Glutamatergic neuron (in vitro differentiated cells): ENCODE measurements around the gene PLEKHA6. TPM values are rescaled to one million over a fixed set of nuclear protein-coding genes. Genes with fewer than 3 reads are reported as not detected.

Source experiments
- DNase-seq: peaks from one replicate; pipeline ENCODE4 v3.0.0; 2022
- H3K27ac Mint-ChIP-seq: one replicate; pipeline ENCODE4 v1.8.0; 2020; ENCODE audit warnings: mild to moderate bottlenecking, mixed read lengths, inconsistent platforms; ENCODE audit not compliant: unreplicated experiment
- H3K27me3 Mint-ChIP-seq: one replicate; pipeline ENCODE4 v1.8.0; 2020; ENCODE audit warnings: mild to moderate bottlenecking, moderate library complexity, mixed read lengths, inconsistent platforms; ENCODE audit not compliant: unreplicated experiment
- H3K36me3 Mint-ChIP-seq: one replicate; pipeline ENCODE4 v1.8.0; 2020; ENCODE audit warnings: mild to moderate bottlenecking, mixed read lengths, inconsistent platforms; ENCODE audit not compliant: unreplicated experiment
- H3K4me1 Mint-ChIP-seq: one replicate; pipeline ENCODE4 v1.8.0; 2020; ENCODE audit warnings: mild to moderate bottlenecking, low read depth, mixed read lengths, inconsistent platforms; ENCODE audit not compliant: unreplicated experiment
- H3K4me3 Mint-ChIP-seq: one replicate; pipeline ENCODE4 v1.8.0; 2020; ENCODE audit warnings: mild to moderate bottlenecking, mixed read lengths, inconsistent platforms; ENCODE audit not compliant: unreplicated experiment
- H3K9me3 Mint-ChIP-seq: one replicate; pipeline ENCODE4 v1.8.0; 2020; ENCODE audit warnings: mild to moderate bottlenecking, moderate library complexity, mixed read lengths, inconsistent platforms; ENCODE audit not compliant: unreplicated experiment
- CTCF ChIP-seq: fragments of 200-600 bp; sonication (generic); IDR thresholded peaks from one replicate; pipeline ENCODE4 v1.5.0; 2021; ENCODE audit not compliant: partially characterized antibody, unreplicated experiment
- total RNA-seq: library from RNA; stranded (reverse); fragmentation: NEBNext Ultra II Directional; extraction: Animal tissue kit (Norgen Biotek cat#: 25700); gene quantifications from one replicate; pipeline ENCODE4 v1.2.1, GENCODE V29; 2021; ENCODE audit not compliant: unreplicated experiment

The PLEKHA6 gene
- total RNA-seq, 1 donor from 2014 or later = 72.7 TPM

- H3K27ac Mint-ChIP-seq = no peak overlapping the region
- no peaks in the 10 kb centered on the region for H3K9me3 Mint-ChIP-seq
- H3K4me3 Mint-ChIP-seq = no peak overlapping the region
- H3K27me3 Mint-ChIP-seq = no peaks in the 10 kb centered on the region
- H3K36me3 Mint-ChIP-seq = no peaks in the 10 kb centered on the region
- no peak for DNase-seq
- no peaks in the 10 kb centered on the region for H3K4me1 Mint-ChIP-seq
- TF ChIP-seq CTCF = no peak
Observed at GRCh38 chr1:204390751-204391466, 31.2 kb upstream of the PLEKHA6 start.

- Mint-ChIP-seq H3K36me3 (no peaks in the 10 kb centered on the region), H3K27ac (no peak overlapping the region), H3K27me3 (peaks cover 2% of the 10 kb centered on the region), H3K4me3 (no peak overlapping the region), H3K4me1 (no peaks in the 10 kb centered on the region), H3K9me3 (no peaks in the 10 kb centered on the region)
- no peak for TF ChIP-seq CTCF
- no peak for DNase-seq
Observed at GRCh38 chr1:204385727-204386126, 26.0 kb upstream of the PLEKHA6 start.

DNA sequence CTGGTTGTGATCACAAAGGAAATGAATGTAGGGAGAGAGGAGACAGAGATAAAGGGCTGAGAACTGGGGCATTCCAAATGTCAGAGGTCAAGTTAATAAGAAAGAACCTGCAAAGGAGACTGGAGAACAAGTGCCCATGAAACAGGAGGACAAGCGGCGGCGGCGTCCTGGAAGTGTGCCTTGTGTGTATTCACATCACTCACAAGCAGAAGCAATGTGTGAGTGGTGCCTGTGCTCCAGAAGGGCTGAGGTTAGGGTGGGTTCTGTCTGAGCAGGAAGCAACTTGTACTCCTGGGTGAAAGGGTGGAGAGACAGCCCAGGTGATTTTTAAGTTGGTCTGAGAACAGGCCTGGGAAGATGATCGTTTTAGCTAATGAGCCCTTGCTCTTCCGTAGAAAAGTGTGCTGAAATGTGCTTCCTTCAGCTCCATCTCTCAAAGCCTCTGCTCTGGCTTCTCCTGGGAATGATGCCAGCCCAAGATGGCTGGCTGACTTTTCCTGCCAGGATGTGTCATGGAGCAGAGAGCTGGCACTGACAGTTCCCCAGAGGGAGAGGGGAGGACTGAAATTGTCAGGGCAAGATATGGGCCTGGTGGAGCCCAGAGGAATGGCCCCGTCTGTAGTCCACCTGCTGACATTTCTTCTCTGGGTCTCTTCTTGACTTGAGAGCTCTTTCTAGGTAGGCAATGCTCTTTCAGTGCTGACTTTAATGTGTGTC is 25.1 kb upstream of the PLEKHA6 start:
- no peak overlapping the region for H3K27ac Mint-ChIP-seq
- TF ChIP-seq CTCF = no peak
- no peaks in the 10 kb centered on the region for H3K36me3 Mint-ChIP-seq
- H3K4me3 Mint-ChIP-seq = no peak overlapping the region
- no peak for DNase-seq
- H3K4me1 Mint-ChIP-seq = no peaks in the 10 kb centered on the region
- H3K9me3 Mint-ChIP-seq = no peaks in the 10 kb centered on the region
- H3K27me3 Mint-ChIP-seq = peaks cover 2% of the 10 kb centered on the region

DNA sequence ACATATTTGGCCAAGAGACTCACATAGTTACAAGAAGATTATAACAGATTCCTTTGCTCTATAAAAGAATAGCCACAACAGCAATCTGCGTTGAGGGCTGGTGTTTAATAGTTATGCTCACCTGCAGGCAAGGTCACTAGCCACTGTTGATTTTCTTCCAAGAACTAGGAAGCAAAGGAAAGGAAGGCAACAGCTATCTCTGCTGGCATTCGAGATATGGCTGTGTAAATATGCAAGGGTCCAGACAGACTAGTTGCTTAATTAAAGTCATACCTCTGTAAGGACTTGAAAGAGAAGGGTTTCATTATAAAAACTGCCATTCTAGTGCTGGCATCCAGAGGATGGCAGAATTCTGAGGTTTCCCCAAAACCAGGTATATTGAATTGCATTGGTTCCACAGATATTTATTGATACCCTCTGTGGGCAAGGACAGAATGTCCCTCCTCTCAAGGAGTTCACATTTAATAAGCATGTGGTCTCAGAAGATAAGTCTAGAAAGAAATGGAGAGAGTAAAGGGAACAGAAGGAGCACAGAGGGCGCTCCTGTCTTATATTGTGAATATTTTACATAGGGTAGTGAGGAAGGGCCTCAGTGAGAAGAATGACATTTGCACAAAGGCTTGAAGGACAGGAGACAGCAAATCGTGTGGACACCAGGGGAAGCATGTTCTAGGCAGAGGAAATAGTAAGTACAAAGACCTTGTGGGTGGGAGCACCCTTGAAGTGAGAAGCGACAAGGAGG is 23.6 kb upstream of the PLEKHA6 start:
- Mint-ChIP-seq H3K36me3 (no peaks in the 10 kb centered on the region), H3K27me3 (peaks cover 5% of the 10 kb centered on the region), H3K4me1 (no peaks in the 10 kb centered on the region), H3K9me3 (no peaks in the 10 kb centered on the region), H3K4me3 (no peak overlapping the region), H3K27ac (no peak overlapping the region)
- no peak for TF ChIP-seq CTCF
- DNase-seq = no peak
